ENCODE measurements around the gene PKD1L1.

The PKD1L1 gene

DNA sequence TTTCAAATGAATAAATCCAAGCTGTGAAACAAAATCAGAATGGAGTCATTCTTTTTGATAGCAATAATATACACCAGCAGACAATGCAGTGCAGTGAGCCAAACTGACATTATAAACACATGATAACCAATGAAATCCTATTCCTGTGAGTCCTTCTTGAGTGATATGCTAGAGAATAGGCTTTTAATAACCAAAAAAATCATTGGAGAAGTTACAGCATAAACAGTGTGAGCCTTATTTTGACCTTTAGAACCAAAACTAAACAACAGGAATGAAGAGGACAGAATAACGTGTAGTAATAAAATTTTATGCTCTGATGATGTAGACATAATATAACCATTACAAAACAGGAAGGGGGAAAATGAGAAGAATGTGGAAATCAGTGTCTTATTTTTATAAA, 22.5 kb upstream of the PKD1L1 start:
- H3K36me3 Mint-ChIP-seq = peaks cover 26% of the 10 kb centered on the region
- H3K9me3 Mint-ChIP-seq = no peaks in the 10 kb centered on the region

DNA sequence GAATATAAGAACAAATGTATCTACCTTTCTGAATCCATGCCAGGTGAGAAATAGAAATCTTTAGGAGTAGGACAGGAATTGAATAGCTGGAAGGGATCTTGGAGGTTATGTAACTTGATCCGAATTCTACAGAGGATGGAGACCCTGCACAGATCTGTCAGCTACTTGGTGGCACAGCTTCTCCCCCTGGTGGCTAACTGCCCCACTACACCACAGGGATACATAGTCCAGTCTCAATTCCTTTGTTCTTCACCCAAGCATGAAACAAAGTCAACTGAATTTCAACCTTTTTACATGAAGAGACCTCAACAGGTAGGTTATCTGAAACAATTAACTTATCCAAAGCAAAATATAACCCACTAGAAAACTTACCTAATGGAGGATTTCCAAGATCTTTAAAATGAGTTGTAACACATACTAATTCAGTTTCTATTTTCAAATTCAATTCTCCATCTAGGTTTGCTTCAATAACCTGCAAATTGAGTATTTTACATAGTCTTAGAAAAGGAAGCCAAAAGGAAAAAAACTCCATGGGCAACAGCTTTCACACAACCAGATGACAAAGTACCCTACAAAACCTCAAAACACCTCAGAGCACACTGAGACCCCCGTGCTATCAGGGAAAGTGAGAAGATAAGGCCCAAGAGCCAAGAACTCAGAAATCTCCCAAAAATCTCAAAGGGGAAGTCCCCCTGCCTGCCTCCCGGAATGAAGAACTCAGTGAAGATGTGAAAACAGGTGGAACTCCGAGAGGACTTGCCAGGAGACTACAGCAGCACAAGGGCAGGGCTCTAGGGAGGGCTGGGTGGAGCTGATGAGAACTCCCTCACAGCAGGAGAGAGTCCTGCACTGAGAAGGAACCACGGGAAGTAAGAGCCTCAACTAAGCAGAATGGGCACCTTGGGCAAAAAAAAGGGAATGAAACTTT, 20.8 kb upstream of the PKD1L1 start:
- Mint-ChIP-seq H3K36me3 (peaks cover 29% of the 10 kb centered on the region), H3K4me3 (no peak overlapping the region), H3K9me3 (no peaks in the 10 kb centered on the region), H3K4me1 (peaks cover 52% of the 10 kb centered on the region), H3K27me3 (no peaks in the 10 kb centered on the region), H3K27ac (peak overlapping the region; percentile 42)

More for the DNA sequence above, 22.5 kb upstream of the PKD1L1 start:
- peak overlapping the region; percentile 20 for H3K27ac Mint-ChIP-seq
- H3K4me1 Mint-ChIP-seq = peaks cover 55% of the 10 kb centered on the region
- H3K4me3 Mint-ChIP-seq = no peak overlapping the region
- H3K27me3 Mint-ChIP-seq = no peaks in the 10 kb centered on the region

DNA sequence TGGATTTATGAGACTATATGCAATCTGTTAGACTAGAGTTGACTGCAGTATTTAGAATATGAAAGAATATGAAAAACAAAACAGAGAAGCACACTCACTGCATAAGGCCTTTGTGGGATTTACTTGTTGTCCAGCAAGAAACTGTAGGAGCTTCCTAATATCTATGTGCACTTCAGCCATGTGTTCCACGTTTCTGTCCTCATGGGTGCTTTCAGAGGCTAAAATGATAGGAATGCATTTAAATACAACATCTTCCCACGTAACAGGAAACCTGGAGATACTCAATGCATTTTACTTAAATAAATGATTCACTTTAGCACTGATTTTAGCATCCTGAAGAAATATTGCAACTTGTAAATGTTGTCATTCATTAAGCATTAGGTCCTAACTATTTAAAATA, 19.4 kb upstream of the PKD1L1 start:
- Mint-ChIP-seq H3K27ac (no peak overlapping the region), H3K36me3 (peaks cover 26% of the 10 kb centered on the region), H3K27me3 (no peaks in the 10 kb centered on the region), H3K9me3 (no peaks in the 10 kb centered on the region), H3K4me1 (peaks cover 38% of the 10 kb centered on the region), H3K4me3 (no peak overlapping the region)

DNA sequence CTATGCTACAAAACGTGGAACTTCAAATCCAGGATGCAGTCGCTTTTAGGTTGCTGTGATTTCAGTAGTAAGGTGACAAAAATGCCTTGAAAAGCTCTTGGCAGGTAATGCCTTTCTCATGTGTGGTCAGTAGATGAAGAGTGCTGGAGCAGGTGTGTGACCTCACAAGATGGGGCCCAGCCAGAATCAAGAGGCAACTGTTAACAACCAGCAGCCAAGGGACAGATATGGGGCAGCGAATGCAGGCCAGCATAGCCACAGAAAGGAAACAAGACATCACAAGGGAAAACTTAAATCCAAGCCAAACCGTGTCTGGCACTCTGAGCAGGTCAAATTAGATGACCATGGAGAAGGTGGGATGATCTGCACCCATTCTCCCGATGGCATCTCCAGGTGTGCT, 18.9 kb upstream of the PKD1L1 start:
- H3K36me3 Mint-ChIP-seq = peaks cover 23% of the 10 kb centered on the region
- peaks cover 33% of the 10 kb centered on the region for H3K4me1 Mint-ChIP-seq
- H3K4me3 Mint-ChIP-seq = no peak overlapping the region
- H3K9me3 Mint-ChIP-seq = no peaks in the 10 kb centered on the region
- no peaks in the 10 kb centered on the region for H3K27me3 Mint-ChIP-seq
- no peak overlapping the region for H3K27ac Mint-ChIP-seq

DNA sequence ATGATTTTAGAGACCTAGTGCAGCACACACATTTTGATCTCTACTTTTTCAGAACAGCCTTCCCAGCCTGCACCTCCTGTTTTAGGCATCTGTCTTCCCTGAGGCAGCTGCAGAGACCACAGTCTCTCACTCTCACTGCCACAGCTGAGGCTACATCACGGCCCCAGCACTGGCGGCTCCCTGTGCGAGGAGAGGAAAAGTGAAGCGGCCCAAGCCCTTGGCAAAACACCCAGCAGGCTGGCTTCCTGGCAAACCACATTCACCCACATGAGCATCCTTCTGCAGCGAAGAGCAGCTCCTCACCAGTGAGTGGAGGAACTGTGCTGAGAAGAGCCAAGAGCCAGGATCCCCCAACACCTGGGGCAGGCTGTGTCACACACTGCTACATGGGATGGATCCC, 17.2 kb upstream of the PKD1L1 start:
- no peaks in the 10 kb centered on the region for H3K9me3 Mint-ChIP-seq
- H3K36me3 Mint-ChIP-seq = peaks cover 31% of the 10 kb centered on the region
- H3K27me3 Mint-ChIP-seq = no peaks in the 10 kb centered on the region
- H3K4me1 Mint-ChIP-seq = peaks cover 25% of the 10 kb centered on the region
- no peak overlapping the region for H3K4me3 Mint-ChIP-seq
- no peak overlapping the region for H3K27ac Mint-ChIP-seq

DNA sequence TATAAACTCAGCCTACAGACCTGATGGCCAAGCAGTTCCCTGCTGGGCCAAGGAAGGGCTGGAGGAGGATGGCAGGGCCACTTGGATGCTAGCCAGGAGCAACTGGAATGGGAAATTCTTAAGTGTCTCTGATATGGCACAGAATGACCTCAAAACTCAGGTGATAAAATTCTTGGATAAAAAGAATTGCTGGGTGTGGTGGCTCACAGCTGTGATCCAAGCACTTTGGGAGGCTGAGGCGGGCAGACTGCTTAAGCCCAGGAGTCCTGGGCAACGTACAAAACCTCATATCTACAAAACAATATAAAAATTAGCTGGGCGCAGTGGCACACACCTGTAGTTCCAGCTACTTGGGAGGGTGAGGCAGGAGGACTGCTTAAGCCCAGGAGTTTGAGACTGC, 14.0 kb upstream of the PKD1L1 start:
- peaks cover 32% of the 10 kb centered on the region for H3K36me3 Mint-ChIP-seq
- peaks cover 13% of the 10 kb centered on the region for H3K4me1 Mint-ChIP-seq
- H3K27ac Mint-ChIP-seq = no peak overlapping the region
- no peaks in the 10 kb centered on the region for H3K9me3 Mint-ChIP-seq
- no peaks in the 10 kb centered on the region for H3K27me3 Mint-ChIP-seq
- H3K4me3 Mint-ChIP-seq = no peak overlapping the region

DNA sequence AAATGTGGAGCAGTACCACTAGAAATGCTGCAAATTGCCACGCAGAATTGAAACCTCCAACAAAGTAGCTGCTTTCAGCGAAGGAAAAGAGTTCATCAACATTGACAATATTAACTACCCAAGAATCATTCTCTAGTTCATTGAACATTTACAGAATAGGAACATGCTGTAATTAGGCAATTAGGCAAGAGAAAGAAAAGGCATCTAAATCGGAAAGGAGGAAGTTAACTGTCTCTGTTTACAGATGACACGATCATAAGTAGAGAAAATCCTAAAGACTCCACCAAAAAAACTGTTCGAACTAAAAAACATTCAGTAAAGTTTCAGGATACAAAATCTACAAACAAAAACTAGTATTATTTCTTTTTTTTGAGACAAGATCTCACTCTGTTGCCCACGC, 8.9 kb upstream of the PKD1L1 start:
- no peaks in the 10 kb centered on the region for H3K9me3 Mint-ChIP-seq
- H3K36me3 Mint-ChIP-seq = peaks cover 28% of the 10 kb centered on the region
- no peak overlapping the region for H3K27ac Mint-ChIP-seq
- H3K4me1 Mint-ChIP-seq = peaks cover 9% of the 10 kb centered on the region
- no peak overlapping the region for H3K4me3 Mint-ChIP-seq
- H3K27me3 Mint-ChIP-seq = no peaks in the 10 kb centered on the region

DNA sequence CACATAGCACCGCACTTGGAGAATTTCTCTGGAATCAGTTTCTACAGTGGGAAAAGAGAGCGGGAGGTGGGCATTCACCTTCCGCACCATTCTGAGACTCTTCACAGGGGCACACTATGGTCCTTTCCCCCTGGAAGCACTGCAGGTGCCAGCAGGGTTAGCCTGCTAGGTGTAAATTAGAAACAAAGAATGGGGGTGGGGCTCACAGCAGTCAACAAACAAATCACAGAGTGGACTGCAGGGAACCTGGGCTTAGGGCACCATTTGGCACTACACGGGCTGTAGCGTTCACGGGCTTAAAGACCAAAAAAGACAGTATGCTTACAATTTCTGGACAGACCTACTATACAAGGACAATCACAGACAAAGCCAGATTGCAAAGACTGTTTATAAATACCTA, 8.0 kb upstream of the PKD1L1 start:
- Mint-ChIP-seq H3K27me3 (no peaks in the 10 kb centered on the region), H3K4me3 (no peak overlapping the region), H3K36me3 (peaks cover 24% of the 10 kb centered on the region), H3K27ac (no peak overlapping the region), H3K9me3 (no peaks in the 10 kb centered on the region), H3K4me1 (peaks cover 9% of the 10 kb centered on the region)

DNA sequence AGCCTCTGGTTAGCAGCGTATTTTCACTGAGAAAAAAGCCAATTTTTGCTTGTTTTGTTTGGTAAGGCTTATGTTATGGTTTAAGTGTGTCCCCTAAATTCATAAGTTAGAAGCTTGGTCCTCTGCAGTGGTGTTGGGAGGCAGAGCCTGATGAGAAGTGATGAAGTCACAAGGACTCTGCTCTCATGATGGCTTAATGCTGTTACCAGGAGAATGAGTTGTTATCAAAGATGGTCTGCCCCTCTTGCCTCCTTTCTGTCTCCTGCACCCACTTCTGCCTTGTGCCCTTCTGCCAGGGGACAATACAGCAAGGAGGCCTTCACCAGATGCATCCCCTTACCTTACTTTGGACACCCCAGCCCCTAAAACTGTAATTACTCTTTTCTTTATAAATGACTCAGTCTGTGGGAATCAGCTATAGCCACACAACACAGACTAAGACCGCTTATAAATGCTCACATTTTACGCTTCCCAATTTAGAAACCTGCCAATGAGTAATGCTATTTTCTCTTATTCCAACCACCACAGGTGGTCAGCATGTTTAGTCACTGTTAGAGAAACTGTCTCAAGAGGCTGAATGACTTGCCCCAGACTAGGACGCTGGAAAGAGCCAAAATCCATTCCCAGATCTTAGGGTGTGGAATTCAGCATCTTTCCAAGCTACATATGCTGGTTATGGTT, 6.1 kb upstream of the PKD1L1 start:
- no peaks in the 10 kb centered on the region for H3K27me3 Mint-ChIP-seq
- H3K4me3 Mint-ChIP-seq = no peak overlapping the region
- peak overlapping the region; percentile 31 for H3K27ac Mint-ChIP-seq
- H3K4me1 Mint-ChIP-seq = peaks cover 9% of the 10 kb centered on the region
- peaks cover 17% of the 10 kb centered on the region for H3K36me3 Mint-ChIP-seq
- H3K9me3 Mint-ChIP-seq = no peaks in the 10 kb centered on the region

DNA sequence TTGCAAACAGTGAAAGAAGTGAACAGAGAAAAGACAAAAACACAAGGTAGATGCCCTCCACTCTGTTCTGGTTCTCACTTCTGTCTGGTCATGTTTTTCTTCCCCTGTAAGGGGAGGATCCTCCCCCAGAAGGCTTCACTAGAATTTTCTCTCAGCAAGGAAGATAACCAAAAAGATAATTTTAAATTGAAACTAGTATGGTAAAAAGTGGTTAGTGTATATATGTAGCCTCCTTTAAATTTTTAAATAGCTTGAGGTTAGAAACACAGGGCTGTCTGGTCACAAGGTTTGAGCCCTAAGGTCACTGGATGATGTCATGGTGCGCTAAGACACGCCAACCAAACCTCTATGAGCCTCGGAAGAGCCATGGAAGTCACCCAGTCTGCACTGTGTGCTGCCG, 5.6 kb upstream of the PKD1L1 start:
- Mint-ChIP-seq H3K4me3 (no peak overlapping the region), H3K27me3 (no peaks in the 10 kb centered on the region), H3K4me1 (peaks cover 9% of the 10 kb centered on the region), H3K27ac (no peak overlapping the region), H3K9me3 (no peaks in the 10 kb centered on the region), H3K36me3 (peaks cover 17% of the 10 kb centered on the region)

DNA sequence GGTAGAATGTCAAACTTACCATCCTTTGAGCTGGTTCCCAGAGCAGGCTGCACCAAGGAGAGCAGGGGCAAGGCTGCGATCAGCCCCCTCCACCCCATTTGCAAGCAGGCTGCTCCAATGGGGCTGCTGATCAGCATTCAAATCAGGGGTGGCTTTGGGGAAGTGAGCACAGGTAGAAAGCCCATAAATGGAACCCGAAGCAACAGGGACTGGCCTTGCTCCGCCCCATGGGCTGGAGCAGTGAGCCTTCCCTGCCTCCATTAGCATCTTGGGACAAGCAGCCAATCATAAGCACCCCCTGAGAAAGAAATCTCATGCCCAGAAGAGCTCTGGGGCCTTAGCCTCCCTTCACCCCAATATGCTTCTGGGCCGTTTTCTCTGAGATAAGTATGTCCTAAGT, 4.0 kb upstream of the PKD1L1 start:
- Mint-ChIP-seq H3K4me1 (peaks cover 3% of the 10 kb centered on the region), H3K36me3 (peaks cover 11% of the 10 kb centered on the region), H3K9me3 (no peaks in the 10 kb centered on the region), H3K27me3 (no peaks in the 10 kb centered on the region), H3K4me3 (no peak overlapping the region), H3K27ac (no peak overlapping the region)

DNA sequence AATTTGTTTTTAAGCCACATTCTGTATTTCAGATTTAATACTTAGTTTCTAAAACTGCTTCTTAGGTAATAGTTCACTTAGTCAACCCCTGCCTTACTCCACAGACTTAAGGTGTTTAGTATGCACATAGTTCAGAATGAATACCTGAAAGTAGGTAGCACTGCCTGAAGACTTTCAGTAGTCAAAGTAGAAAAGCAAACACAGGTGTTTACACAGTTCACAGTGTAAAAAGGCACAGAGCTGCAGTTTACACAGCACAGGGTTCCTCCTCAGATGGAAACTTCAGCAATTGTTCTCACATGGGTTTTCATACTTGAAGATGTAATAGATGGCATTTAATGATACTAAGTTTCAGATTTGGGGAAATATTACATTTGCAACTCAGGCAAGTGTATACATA, 3.1 kb upstream of the PKD1L1 start:
- Mint-ChIP-seq H3K27ac (no peak overlapping the region), H3K36me3 (peaks cover 9% of the 10 kb centered on the region), H3K4me1 (no peaks in the 10 kb centered on the region), H3K4me3 (no peak overlapping the region), H3K9me3 (no peaks in the 10 kb centered on the region), H3K27me3 (no peaks in the 10 kb centered on the region)

DNA sequence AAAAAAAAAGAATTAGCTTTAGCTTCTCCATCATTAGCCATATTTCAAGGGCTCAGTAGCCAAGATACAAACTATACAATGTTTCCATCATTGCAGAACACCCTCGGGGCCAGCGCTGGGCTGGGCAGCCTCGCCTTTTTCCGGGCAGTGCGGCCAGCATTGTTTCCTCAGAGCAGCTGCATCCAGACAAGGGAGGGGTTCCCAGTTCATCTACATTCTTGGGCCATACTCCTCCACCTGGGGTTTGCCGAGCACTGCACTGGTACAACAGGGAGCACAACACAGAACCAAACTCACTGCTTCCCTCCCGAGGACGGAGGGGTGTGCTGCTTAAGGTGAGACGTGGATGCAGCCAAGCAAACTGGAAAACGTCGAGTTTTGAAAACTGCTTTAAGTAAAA, 2.4 kb upstream of the PKD1L1 start:
- Mint-ChIP-seq H3K9me3 (no peaks in the 10 kb centered on the region), H3K27me3 (no peaks in the 10 kb centered on the region), H3K27ac (no peak overlapping the region), H3K4me1 (no peaks in the 10 kb centered on the region), H3K36me3 (peaks cover 9% of the 10 kb centered on the region), H3K4me3 (no peak overlapping the region)

DNA sequence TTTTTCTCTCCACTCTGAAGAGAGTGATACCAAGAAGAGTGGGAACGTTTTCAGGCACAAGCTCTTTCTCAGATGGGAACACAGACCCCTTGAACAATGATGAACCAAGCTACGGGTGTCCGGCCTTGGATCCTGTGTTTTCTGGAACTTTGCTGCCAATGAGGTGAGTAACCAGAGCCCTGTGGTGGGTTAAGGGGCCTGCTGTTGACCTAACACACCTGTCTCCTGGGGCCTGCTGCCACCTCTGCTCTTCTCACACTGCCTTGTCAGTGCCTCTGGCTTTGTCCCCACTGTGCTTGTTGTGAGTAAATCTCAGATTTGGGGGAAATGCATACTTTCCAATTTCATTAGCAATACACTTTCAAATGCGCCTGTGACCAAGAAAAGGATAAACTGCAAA, 1.4 kb upstream of the PKD1L1 start:
- no peak overlapping the region for H3K4me3 Mint-ChIP-seq
- no peaks in the 10 kb centered on the region for H3K9me3 Mint-ChIP-seq
- peaks cover 6% of the 10 kb centered on the region for H3K36me3 Mint-ChIP-seq
- no peaks in the 10 kb centered on the region for H3K4me1 Mint-ChIP-seq
- H3K27me3 Mint-ChIP-seq = no peaks in the 10 kb centered on the region
- no peak overlapping the region for H3K27ac Mint-ChIP-seq

DNA sequence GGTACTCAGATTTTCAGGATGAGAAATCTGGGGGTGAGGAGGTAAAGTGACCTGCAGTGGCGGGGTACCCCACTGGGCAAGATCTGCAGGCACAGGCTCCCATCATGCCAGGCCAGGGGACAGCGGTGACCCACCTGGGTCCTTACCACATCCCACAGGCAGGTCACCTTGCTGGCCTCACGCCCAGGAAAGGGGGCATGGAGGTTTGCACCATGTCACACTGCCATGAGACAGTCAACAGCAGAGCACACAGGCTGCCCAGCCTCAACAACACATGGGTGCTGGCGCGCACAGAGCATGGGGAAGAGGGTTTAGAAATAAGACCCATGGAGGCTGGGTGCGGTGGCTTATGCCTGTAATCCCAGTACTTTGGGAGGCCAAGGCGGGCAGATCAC, 914 bp downstream of the PKD1L1 start:
- Mint-ChIP-seq H3K27me3 (no peaks in the 10 kb centered on the region), H3K9me3 (no peaks in the 10 kb centered on the region), H3K36me3 (no peaks in the 10 kb centered on the region), H3K4me1 (no peaks in the 10 kb centered on the region), H3K4me3 (no peak overlapping the region), H3K27ac (no peak overlapping the region)

DNA sequence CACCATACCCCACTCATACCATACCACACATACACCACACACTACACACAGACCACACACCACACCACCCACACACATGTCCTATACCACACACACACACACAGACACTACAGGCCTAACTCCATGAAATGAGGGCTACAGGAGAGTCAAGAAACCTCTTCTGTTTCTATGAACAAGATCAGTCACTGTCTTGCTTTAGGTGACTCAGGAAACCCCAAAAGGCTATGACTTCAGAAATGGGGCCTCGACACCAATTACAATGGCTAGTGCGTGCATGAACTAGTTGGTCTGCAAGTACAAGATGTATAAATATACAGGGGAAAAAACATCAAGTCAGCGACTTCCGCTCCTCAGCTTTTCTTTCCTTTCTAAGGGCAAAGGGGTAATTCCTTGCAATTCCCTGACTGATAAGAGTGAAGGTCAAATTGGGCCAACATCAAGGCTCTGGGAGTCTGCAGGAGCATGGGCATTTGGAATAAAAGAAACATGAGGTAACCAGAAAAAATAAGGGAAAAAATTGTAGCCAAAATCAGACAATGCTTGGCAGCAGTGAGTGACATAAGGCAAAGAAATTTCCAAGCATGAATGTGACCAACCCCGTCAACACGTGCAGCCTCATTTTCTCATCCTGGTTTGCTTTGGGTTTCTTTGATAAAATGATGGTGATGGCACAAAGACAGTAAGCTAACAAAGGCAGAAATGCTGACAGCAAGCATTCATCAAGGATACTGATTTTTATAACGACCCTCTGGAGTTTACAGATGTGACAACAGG, 1.5 kb downstream of the PKD1L1 start:
- H3K9me3 Mint-ChIP-seq = no peaks in the 10 kb centered on the region
- no peaks in the 10 kb centered on the region for H3K4me1 Mint-ChIP-seq
- H3K27me3 Mint-ChIP-seq = no peaks in the 10 kb centered on the region
- H3K4me3 Mint-ChIP-seq = no peak overlapping the region
- no peaks in the 10 kb centered on the region for H3K36me3 Mint-ChIP-seq
- no peak overlapping the region for H3K27ac Mint-ChIP-seq
